HepG2 (cell line): ENCODE measurements around the gene LCK. TPM values are rescaled to one million over a fixed set of nuclear protein-coding genes. Genes with fewer than 3 reads are reported as not detected.

ENCODE experiments used
- FOXP1 ChIP-seq, 2 experiments: fragments of 450-650 bp in 1 of 2; IDR thresholded peaks; 2 replicates each; pipeline ENCODE4 v1.6.1; 2017 to 2018; ENCODE audit warnings: antibody characterized with exemption in 1 of 2
- MED8 ChIP-seq: sonication (generic); formaldehyde crosslinking; IDR thresholded peaks from 2 replicates; pipeline ENCODE4 v1.8.1; 2023; ENCODE audit warnings: mild to moderate bottlenecking, missing genetic modification reagents; ENCODE audit not compliant: insufficient replicate concordance
- MXI1 ChIP-seq: IDR thresholded peaks from 3 replicates; pipeline ENCODE4 v1.6.1; 2012; ENCODE audit warnings: low read depth, low read length, inconsistent platforms, borderline replicate concordance
- NR1H2 ChIP-seq: sonication (generic); formaldehyde crosslinking; IDR thresholded peaks from 2 replicates; pipeline ENCODE4 v1.8.1; 2022; ENCODE audit warnings: low read depth, missing genetic modification reagents, borderline replicate concordance
- SMARCC2 ChIP-seq: fragments of 450-650 bp; IDR thresholded peaks from 2 replicates; pipeline ENCODE4 v1.6.1; 2017; ENCODE audit warnings: antibody characterized with exemption, mild to moderate bottlenecking
- TBL1XR1 ChIP-seq: fragments of 150-350 bp; IDR thresholded peaks from 2 replicates; pipeline ENCODE4 v1.6.1; 2014; ENCODE audit warnings: borderline replicate concordance, low read length; ENCODE audit not compliant: partially characterized antibody
- ZNF10 ChIP-seq: sonication (generic); formaldehyde crosslinking; IDR thresholded peaks from 2 replicates; pipeline ENCODE4 v1.4.0; 2020; ENCODE audit warnings: mild to moderate bottlenecking, low read depth, missing genetic modification reagents, borderline replicate concordance
- ZNF33A ChIP-seq: sonication (generic); formaldehyde crosslinking; IDR thresholded peaks from 2 replicates; pipeline ENCODE4 v1.5.1; 2020; ENCODE audit warnings: missing genetic modification reagents, mild to moderate bottlenecking, moderate library complexity, borderline replicate concordance
- ZNF34 ChIP-seq: sonication (generic); formaldehyde crosslinking; IDR thresholded peaks from 2 replicates; pipeline ENCODE4 v1.4.0; 2020; ENCODE audit warnings: mild to moderate bottlenecking, missing genetic modification reagents, borderline replicate concordance
- ZNF644 ChIP-seq: IDR thresholded peaks from 2 replicates; pipeline ENCODE4 v1.6.1; 2016; ENCODE audit warnings: low read depth
- ZNF773 ChIP-seq: sonication (generic); formaldehyde crosslinking; IDR thresholded peaks from 2 replicates; pipeline ENCODE4 v1.4.0; 2020; ENCODE audit warnings: missing genetic modification reagents, borderline replicate concordance
- polyA plus RNA-seq, 8 experiments: library from polyadenylated mRNA; depleted of rRNA in 3 of 8; stranded (reverse) in 7 of 8; unstranded in 1 of 8; fragments of >200 nt; fragmentation: Illumina TruSeq in 4 of 8; extraction: Trizol in 4 of 8; gene quantifications; 2 replicates each; pipeline versions ENCODE4 v1.2.1 to v1.2.3, GENCODE V29; 2011 to 2016; ENCODE audit warnings: low read depth in 4 of 8, missing spikeins in 1 of 8, mixed read lengths in 1 of 8; ENCODE audit not compliant: insufficient read depth in 1 of 8
- total RNA-seq, 5 experiments: library from RNA; depleted of rRNA; stranded (reverse); fragments of >200 nt; fragmentation: Illumina TruSeq; extraction: Trizol; gene quantifications; 2 replicates each; pipeline ENCODE4 v1.2.3, GENCODE V29; 2016; ENCODE audit warnings: low read depth in 1 of 5
- TF ChIP-seq, protein P1 (sequence below): fragments of 450-650 bp; IDR thresholded peaks from 2 replicates; pipeline ENCODE4 v1.6.1; 2017
- TF ChIP-seq, protein P2 (sequence below): sonication (generic); formaldehyde crosslinking; IDR thresholded peaks from 2 replicates; pipeline ENCODE4 v1.5.1; 2020; ENCODE audit warnings: missing genetic modification reagents, mild to moderate bottlenecking, borderline replicate concordance
- TF ChIP-seq, protein P3 (sequence below): sonication (generic); formaldehyde crosslinking; IDR thresholded peaks from 2 replicates; pipeline ENCODE4 v1.9.0; 2022; ENCODE audit warnings: low read depth, missing genetic modification reagents
- TF ChIP-seq, protein P4 (sequence below): sonication (generic); formaldehyde crosslinking; IDR thresholded peaks from 2 replicates; pipeline ENCODE4 v1.5.1; 2020; ENCODE audit warnings: missing genetic modification reagents, mild to moderate bottlenecking, borderline replicate concordance
- TF ChIP-seq, protein P5 (sequence below): sonication (generic); formaldehyde crosslinking; IDR thresholded peaks from 2 replicates; pipeline ENCODE4 v1.8.1; 2023; ENCODE audit warnings: mild to moderate bottlenecking, missing genetic modification reagents, borderline replicate concordance
- TF ChIP-seq, protein P6 (sequence below): sonication (generic); formaldehyde crosslinking; conservative IDR thresholded peaks from 2 replicates; pipeline ENCODE4 v1.8.1; 2023; ENCODE audit warnings: missing genetic modification reagents

Gene LCK
- total and polyA plus RNA-seq, 2 of the 13 experiments (the other 11 are each of a cell fraction or from before 2014, with no cell fraction given) = 0.93 to 1.8 TPM

DNA sequence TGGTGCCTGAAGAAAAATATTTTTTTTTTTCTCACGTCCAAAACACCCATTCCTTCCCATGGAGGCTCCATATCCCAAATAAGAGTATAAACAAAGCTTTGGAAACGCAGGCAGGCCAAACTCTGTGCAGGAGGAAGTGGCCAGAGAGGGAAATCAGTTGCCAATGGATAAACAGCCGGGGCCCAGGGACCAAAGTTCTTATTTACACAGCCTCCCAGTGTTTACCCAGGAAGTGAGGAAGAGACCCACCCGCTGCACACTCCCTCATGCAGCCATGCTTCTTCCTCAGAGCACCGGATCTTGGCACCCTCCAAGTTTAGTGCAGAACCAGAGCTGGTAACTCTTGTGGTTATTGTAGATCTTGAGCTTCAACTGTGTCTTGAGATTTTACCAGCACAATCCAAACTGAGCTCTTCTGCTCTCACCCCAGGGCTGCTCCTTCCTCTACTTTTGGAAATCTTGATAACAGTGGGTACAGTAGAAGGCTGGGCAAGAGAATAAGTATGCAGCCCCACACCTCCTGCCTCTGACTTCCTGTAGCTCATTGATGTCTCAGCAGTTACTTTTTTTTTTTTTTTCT, 70.7 kb downstream of the LCK start (continued):
- TF ChIP-seq ZNF33A (CRISPR knock-in tag) (peak; percentile 32; the same call in 1 of the 2 replicates), ZNF34 (CRISPR knock-in tag) (no peak), SMARCC2 (no peak), MXI1 (peak; percentile 82; the same call in 1 of the 3 replicates), TBL1XR1 (peak; percentile 25), NR1H2 (CRISPR knock-in tag) (no peak), ZNF773 (CRISPR knock-in tag) (no peak), MED8 (peak; percentile 69), ZNF644 (CRISPR knock-in tag) (0 out of 2 replicates have a peak, but pooled peaks have one; percentile 36), FOXP1 (IDR thresholded peaks at IDR 0.05) (no peak), FOXP1 (CRISPR knock-in tag; IDR thresholded peaks at IDR 0.05) (peak; percentile 89), ZNF10 (CRISPR knock-in tag) (no peak)
- TF ChIP-seq, protein P1, sequence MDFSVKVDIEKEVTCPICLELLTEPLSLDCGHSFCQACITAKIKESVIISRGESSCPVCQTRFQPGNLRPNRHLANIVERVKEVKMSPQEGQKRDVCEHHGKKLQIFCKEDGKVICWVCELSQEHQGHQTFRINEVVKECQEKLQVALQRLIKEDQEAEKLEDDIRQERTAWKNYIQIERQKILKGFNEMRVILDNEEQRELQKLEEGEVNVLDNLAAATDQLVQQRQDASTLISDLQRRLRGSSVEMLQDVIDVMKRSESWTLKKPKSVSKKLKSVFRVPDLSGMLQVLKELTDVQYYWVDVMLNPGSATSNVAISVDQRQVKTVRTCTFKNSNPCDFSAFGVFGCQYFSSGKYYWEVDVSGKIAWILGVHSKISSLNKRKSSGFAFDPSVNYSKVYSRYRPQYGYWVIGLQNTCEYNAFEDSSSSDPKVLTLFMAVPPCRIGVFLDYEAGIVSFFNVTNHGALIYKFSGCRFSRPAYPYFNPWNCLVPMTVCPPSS = no peak
- TF ChIP-seq, protein P2, sequence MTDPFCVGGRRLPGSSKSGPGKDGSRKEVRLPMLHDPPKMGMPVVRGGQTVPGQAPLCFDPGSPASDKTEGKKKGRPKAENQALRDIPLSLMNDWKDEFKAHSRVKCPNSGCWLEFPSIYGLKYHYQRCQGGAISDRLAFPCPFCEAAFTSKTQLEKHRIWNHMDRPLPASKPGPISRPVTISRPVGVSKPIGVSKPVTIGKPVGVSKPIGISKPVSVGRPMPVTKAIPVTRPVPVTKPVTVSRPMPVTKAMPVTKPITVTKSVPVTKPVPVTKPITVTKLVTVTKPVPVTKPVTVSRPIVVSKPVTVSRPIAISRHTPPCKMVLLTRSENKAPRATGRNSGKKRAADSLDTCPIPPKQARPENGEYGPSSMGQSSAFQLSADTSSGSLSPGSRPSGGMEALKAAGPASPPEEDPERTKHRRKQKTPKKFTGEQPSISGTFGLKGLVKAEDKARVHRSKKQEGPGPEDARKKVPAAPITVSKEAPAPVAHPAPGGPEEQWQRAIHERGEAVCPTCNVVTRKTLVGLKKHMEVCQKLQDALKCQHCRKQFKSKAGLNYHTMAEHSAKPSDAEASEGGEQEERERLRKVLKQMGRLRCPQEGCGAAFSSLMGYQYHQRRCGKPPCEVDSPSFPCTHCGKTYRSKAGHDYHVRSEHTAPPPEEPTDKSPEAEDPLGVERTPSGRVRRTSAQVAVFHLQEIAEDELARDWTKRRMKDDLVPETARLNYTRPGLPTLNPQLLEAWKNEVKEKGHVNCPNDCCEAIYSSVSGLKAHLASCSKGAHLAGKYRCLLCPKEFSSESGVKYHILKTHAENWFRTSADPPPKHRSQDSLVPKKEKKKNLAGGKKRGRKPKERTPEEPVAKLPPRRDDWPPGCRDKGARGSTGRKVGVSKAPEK = no peak
- TF ChIP-seq, protein P3, sequence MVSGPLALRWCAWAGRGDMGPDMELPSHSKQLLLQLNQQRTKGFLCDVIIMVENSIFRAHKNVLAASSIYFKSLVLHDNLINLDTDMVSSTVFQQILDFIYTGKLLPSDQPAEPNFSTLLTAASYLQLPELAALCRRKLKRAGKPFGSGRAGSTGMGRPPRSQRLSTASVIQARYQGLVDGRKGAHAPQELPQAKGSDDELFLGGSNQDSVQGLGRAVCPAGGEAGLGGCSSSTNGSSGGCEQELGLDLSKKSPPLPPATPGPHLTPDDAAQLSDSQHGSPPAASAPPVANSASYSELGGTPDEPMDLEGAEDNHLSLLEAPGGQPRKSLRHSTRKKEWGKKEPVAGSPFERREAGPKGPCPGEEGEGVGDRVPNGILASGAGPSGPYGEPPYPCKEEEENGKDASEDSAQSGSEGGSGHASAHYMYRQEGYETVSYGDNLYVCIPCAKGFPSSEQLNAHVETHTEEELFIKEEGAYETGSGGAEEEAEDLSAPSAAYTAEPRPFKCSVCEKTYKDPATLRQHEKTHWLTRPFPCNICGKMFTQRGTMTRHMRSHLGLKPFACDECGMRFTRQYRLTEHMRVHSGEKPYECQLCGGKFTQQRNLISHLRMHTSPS (CRISPR knock-in tag) = no peak
- TF ChIP-seq, protein P4, sequence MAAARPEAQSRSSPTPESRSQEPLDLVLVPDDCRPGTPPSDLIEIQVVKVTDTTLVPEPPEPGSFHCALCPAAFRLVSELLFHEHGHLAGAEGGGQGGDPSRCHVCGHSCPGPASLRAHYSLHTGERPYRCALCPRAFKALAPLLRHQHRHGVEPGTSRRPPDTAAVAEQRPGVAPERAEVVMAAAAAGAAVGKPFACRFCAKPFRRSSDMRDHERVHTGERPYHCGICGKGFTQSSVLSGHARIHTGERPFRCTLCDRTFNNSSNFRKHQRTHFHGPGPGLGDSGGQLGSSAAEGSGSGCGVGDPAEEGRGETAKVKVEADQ (CRISPR knock-in tag) = no peak
- TF ChIP-seq, protein P5, sequence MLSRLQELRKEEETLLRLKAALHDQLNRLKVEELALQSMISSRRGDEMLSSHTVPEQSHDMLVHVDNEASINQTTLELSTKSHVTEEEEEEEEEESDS (CRISPR knock-in tag) = no peak
- TF ChIP-seq, protein P6, sequence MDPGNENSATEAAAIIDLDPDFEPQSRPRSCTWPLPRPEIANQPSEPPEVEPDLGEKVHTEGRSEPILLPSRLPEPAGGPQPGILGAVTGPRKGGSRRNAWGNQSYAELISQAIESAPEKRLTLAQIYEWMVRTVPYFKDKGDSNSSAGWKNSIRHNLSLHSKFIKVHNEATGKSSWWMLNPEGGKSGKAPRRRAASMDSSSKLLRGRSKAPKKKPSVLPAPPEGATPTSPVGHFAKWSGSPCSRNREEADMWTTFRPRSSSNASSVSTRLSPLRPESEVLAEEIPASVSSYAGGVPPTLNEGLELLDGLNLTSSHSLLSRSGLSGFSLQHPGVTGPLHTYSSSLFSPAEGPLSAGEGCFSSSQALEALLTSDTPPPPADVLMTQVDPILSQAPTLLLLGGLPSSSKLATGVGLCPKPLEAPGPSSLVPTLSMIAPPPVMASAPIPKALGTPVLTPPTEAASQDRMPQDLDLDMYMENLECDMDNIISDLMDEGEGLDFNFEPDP (CRISPR knock-in tag) = no peak
